ENCODE data around the gene ZNF438.

GRCh38 chr10:30863516-30864210, 168.0 kb downstream of the ZNF438 start:
- TF ChIP-seq, protein P1, sequence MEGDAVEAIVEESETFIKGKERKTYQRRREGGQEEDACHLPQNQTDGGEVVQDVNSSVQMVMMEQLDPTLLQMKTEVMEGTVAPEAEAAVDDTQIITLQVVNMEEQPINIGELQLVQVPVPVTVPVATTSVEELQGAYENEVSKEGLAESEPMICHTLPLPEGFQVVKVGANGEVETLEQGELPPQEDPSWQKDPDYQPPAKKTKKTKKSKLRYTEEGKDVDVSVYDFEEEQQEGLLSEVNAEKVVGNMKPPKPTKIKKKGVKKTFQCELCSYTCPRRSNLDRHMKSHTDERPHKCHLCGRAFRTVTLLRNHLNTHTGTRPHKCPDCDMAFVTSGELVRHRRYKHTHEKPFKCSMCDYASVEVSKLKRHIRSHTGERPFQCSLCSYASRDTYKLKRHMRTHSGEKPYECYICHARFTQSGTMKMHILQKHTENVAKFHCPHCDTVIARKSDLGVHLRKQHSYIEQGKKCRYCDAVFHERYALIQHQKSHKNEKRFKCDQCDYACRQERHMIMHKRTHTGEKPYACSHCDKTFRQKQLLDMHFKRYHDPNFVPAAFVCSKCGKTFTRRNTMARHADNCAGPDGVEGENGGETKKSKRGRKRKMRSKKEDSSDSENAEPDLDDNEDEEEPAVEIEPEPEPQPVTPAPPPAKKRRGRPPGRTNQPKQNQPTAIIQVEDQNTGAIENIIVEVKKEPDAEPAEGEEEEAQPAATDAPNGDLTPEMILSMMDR (IDR thresholded peaks at IDR 0.05) = no peak
- TF ChIP-seq POLR2AphosphoS5 (IDR thresholded peaks at IDR 0.05) (no peak), EP300 (IDR thresholded peaks at IDR 0.05) (no peak)
